ENCODE data around the gene ACACA. TPM values are rescaled to one million over a fixed set of nuclear protein-coding genes. Genes with fewer than 3 reads are reported as not detected.

ACACA gene
- total RNA-seq, 1 donor from 2014 or later: 110 TPM

DNA sequence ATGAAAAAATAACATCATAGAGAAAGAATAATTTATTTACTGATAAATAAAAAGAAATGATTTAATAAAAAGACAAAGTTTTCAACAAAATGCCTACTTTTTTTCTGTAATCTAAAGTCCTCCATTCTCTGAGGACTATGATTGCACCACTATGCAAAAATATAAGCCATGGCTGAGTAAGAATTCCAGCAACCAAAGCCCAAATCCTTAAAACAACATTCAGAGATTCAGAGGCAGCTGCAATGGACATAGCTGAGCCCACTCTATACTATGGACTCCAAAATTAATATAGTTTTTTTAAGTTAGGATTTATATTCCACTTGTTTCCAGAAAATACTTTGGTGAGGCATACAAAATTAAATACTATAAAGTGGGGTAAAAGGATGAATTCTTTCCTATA, 200.3 kb downstream of the ACACA start:
- H3K9me3 ChIP-seq: no peaks in the 10 kb centered on the region
- intact Hi-C loops (cut with DNase I): no loop called here
- ATAC-seq: no peak
- TF ChIP-seq, protein P1, sequence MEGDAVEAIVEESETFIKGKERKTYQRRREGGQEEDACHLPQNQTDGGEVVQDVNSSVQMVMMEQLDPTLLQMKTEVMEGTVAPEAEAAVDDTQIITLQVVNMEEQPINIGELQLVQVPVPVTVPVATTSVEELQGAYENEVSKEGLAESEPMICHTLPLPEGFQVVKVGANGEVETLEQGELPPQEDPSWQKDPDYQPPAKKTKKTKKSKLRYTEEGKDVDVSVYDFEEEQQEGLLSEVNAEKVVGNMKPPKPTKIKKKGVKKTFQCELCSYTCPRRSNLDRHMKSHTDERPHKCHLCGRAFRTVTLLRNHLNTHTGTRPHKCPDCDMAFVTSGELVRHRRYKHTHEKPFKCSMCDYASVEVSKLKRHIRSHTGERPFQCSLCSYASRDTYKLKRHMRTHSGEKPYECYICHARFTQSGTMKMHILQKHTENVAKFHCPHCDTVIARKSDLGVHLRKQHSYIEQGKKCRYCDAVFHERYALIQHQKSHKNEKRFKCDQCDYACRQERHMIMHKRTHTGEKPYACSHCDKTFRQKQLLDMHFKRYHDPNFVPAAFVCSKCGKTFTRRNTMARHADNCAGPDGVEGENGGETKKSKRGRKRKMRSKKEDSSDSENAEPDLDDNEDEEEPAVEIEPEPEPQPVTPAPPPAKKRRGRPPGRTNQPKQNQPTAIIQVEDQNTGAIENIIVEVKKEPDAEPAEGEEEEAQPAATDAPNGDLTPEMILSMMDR (IDR thresholded peaks at IDR 0.05): no peak
- H3K4me1 ChIP-seq: no peaks in the 10 kb centered on the region
- peaks cover 45% of the 10 kb centered on the region for H3K36me3 ChIP-seq
- no peaks in the 10 kb centered on the region for H3K27me3 ChIP-seq
- no peak overlapping the region for H3K4me3 ChIP-seq
- no peak overlapping the region for H3K27ac ChIP-seq
- DNase-seq: no peak

DNA sequence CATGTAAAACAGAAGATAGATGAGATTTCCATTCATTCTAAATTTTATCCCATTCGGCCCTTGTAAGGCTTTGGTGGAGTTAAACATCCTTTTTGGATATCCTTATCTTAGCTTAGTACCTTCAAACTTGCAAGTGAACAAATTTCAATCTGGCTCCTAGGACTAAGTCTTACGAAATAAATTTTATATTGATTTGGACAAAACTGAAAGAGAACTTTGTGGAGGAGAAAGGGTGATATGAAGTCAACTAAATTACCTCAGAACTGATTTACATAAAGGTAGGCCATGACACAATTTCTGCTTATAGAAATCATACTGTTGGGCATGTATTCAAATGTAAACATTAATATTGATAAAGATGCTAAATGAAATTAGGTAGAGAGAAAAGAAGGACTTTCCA, 206.1 kb downstream of the ACACA start:
- no peak for DNase-seq
- Histone ChIP-seq H3K27me3 (no peaks in the 10 kb centered on the region), H3K36me3 (peaks cover 31% of the 10 kb centered on the region), H3K4me1 (no peaks in the 10 kb centered on the region), H3K4me3 (no peak overlapping the region), H3K9me3 (no peaks in the 10 kb centered on the region), H3K27ac (no peak overlapping the region)
- ATAC-seq: no peak
- intact Hi-C loops (cut with DNase I): no loop called here
- TF ChIP-seq, protein P1 (IDR thresholded peaks at IDR 0.05): no peak

DNA sequence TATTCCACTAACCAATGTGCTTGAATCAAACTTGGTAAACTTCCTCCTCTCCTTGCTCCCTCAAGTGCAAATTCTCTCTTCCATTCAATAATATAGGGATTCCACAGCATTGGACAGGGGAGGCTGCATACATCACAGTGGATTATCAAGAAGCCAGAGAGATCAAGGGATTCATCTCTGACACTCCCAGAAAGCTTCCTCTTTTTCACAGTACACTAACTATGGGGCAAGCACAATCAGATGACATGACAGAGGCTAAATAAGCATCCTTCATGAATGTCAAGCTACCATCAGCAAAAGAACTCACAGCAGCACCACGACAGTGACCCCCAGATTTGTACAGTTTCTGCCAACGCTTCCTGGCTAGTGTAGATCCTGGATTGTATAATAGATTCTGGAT, 209.3 kb downstream of the ACACA start:
- Histone ChIP-seq H3K27me3 (no peaks in the 10 kb centered on the region), H3K4me3 (no peak overlapping the region), H3K27ac (no peak overlapping the region), H3K36me3 (peaks cover 18% of the 10 kb centered on the region), H3K4me1 (no peaks in the 10 kb centered on the region), H3K9me3 (no peaks in the 10 kb centered on the region)
- ATAC-seq (peak; percentile 39), DNase-seq (no peak)
- intact Hi-C loops (cut with DNase I): no loop called here
- TF ChIP-seq, protein P1 (IDR thresholded peaks at IDR 0.05): no peak

DNA sequence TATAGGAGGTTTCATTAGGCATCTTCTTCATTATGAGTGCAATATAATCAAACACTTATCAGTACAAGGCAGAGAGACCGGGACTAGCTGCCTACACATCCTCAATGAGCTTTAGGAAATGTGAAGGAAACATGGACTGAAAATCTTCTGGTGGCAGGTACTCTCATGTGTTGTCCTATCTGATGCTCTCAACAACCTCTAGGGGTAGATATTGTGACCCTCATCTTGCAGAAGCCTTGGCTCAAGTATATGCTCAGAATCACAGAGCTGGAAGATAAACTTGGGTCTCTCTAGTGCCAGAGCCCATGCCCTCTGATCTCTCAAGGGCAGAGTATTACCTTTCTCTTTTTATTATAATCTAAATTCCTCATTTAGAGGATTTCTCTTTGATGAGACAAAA, 212.4 kb downstream of the ACACA start:
- Histone ChIP-seq H3K27ac (no peak overlapping the region), H3K9me3 (no peaks in the 10 kb centered on the region), H3K27me3 (no peaks in the 10 kb centered on the region), H3K4me3 (no peak overlapping the region), H3K4me1 (no peaks in the 10 kb centered on the region), H3K36me3 (peaks cover 43% of the 10 kb centered on the region)
- ATAC-seq (no peak), DNase-seq (no peak)
- TF ChIP-seq, protein P1 (IDR thresholded peaks at IDR 0.05): no peak
- intact Hi-C loops (cut with DNase I): no loop called here

DNA sequence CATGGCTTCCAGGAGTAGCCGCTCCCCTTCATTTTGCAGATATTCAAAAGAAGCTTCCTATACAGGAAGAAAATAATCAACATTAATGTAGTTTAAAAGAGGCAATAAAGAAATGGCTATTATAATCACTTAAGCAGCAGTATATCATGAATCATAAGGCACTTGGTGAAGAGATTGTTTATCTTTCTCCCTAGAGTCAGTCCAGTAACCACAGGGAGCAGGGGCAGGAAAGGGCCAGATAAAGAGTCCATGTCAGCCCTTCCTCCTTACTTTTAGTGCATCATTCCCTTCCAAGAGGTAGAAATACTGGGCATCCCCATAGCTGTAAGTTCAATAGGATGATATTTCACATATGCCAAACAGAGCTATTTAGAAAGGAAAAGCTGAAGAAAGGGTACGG, 215.4 kb downstream of the ACACA start:
- no peaks in the 10 kb centered on the region for H3K27me3 ChIP-seq
- H3K36me3 ChIP-seq: peaks cover 66% of the 10 kb centered on the region
- intact Hi-C loops (cut with DNase I): no loop called here
- H3K27ac ChIP-seq: no peak overlapping the region
- TF ChIP-seq, protein P1 (IDR thresholded peaks at IDR 0.05): no peak
- ATAC-seq: no peak
- no peak for DNase-seq
- no peak overlapping the region for H3K4me3 ChIP-seq
- no peaks in the 10 kb centered on the region for H3K4me1 ChIP-seq
- H3K9me3 ChIP-seq: no peaks in the 10 kb centered on the region

DNA sequence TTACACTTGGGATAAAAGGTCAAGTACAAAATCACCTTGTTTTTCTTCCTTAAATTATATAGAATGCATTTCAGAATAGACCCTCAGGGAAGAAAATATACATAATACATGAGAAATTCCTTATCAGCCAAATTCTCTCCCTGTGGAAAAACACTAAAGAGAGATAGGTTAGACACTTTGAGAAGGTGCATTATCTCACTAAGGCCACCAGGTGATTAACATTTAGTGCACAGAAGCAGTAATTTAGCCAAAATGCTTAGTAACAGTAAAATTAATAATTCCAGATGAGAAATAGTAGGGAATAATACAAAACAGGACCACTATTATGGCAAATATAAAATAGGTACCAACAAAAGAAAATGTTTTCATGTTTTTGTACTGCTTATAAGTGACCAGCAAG, 216.1 kb downstream of the ACACA start:
- TF ChIP-seq, protein P1 (IDR thresholded peaks at IDR 0.05): no peak
- peaks cover 67% of the 10 kb centered on the region for H3K36me3 ChIP-seq

More for the DNA sequence above, 216.1 kb downstream of the ACACA start:
- no peaks in the 10 kb centered on the region for H3K4me1 ChIP-seq
- intact Hi-C loops (cut with DNase I): no loop called here
- H3K27ac ChIP-seq: no peak overlapping the region
- no peak overlapping the region for H3K4me3 ChIP-seq
- DNase-seq (no peak), ATAC-seq (no peak)
- no peaks in the 10 kb centered on the region for H3K27me3 ChIP-seq
- H3K9me3 ChIP-seq: no peaks in the 10 kb centered on the region

All from upper lobe of right lung (tissue), 1 donor.